Measurements from ENCODE around the gene TSPAN15. TPM values are rescaled to one million over a fixed set of nuclear protein-coding genes. Genes with fewer than 3 reads are reported as not detected.

Gene TSPAN15
- total RNA-seq, 1 experiment from 2014 or later = 8.3 TPM

DNA sequence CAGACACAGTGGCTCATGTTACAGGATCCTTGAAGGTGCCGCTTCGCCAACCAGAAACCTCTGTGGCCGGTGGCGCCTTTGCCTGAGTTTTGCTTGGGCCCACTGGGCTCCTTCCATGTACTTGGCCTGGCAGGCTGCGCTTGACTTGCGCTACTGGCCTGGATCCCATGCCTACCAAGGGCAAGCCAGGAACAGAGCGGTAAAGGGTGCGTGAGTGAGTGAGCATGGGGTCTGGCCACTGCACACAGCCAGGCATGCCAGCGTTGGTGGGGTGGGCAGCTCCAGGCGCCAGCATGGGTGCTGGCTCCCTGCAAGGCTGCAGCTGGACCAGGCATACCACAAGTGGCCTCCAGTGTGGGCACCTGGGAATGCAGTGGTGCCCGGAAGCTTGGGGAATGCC lies 16.3 kb upstream of the TSPAN15 start:
- Mint-ChIP-seq H3K27ac (no peak overlapping the region), H3K4me3 (no peak overlapping the region), H3K27me3 (ENCODE audit: low read depth) (peaks cover 3% of the 10 kb centered on the region; the same call in 1 of the 2 replicates), H3K36me3 (no peaks in the 10 kb centered on the region), H3K4me1 (peaks cover 6% of the 10 kb centered on the region; the same call in 1 of the 2 replicates), H3K9me3 (peaks cover 4% of the 10 kb centered on the region; the same call in 1 of the 2 replicates)
- no peak for DNase-seq (ENCODE audit: low spot score)
- POLR2A ChIA-PET = no interaction called here
- CTCF ChIA-PET = interaction anchor here (0.8 to 1.0 kb wide), 2 partner anchors 15 to 46 kb away, joined by 3 to 4 read pairs; no protein-coding TSS in a partner anchor
- no peak for ATAC-seq
- TF ChIP-seq MXD4 (CRISPR knock-in tag; IDR thresholded peaks at IDR 0.05; ENCODE audit: borderline replicate concordance) (no peak), NR1H2 (CRISPR knock-in tag; IDR thresholded peaks at IDR 0.05) (no peak), ZNF263 (CRISPR knock-in tag; IDR thresholded peaks at IDR 0.05; ENCODE audit: low read depth) (no peak), IRF2 (CRISPR knock-in tag; IDR thresholded peaks at IDR 0.05; ENCODE audit: borderline replicate concordance, low read depth) (no peak), PRRX2 (CRISPR knock-in tag; IDR thresholded peaks at IDR 0.05) (no peak), SMAD4 (CRISPR knock-in tag; IDR thresholded peaks at IDR 0.05) (no peak)
- TF ChIP-seq, protein P1, sequence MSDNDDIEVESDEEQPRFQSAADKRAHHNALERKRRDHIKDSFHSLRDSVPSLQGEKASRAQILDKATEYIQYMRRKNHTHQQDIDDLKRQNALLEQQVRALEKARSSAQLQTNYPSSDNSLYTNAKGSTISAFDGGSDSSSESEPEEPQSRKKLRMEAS (CRISPR knock-in tag; IDR thresholded peaks at IDR 0.05) = no peak

DNA sequence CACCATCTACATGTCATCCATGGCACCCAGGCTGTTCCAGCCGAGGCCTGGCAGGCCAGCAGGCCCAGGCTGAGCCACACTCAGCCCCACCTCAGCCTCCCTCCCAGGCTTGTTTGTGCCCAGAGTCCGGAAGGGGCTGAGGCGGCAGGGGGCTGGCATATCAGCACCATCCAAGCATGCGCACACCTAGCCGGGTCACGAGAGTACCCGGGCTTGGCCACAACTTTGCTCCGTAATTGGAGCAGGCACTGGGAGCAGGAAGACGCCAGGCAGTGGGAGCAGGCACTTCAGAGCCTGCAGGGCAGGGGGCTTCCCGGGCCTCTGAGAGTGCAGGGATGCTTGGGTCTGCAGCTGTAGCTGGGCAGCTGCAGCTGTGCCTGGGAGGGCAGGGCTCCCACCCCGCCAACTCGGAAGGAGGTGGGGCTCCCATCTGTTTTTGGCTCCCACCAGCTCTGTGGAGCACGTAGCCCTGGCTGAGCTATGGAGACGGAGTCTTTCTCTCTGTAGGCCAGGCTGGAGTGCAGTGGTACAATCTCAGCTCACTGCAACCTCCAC lies 15.2 kb upstream of the TSPAN15 start:
- DNase-seq (ENCODE audit: low spot score) (no peak), ATAC-seq (no peak)
- no peak overlapping the region for H3K27ac Mint-ChIP-seq
- CTCF ChIA-PET = interaction anchor here (0.8 to 2.6 kb wide), 3 partner anchors 14 to 45 kb away, joined by 3 to 12 read pairs (median 4); no protein-coding TSS in a partner anchor
- H3K4me3 Mint-ChIP-seq = no peak overlapping the region
- peaks cover 6% of the 10 kb centered on the region; the same call in 1 of the 2 replicates for H3K4me1 Mint-ChIP-seq
- H3K36me3 Mint-ChIP-seq = no peaks in the 10 kb centered on the region
- H3K9me3 Mint-ChIP-seq = peaks cover 4% of the 10 kb centered on the region; the same call in 1 of the 2 replicates
- TF ChIP-seq RORB (CRISPR knock-in tag; IDR thresholded peaks at IDR 0.05) (no peak), ZNF232 (CRISPR knock-in tag; IDR thresholded peaks at IDR 0.05) (no peak), ZNF512 (CRISPR knock-in tag; IDR thresholded peaks at IDR 0.05; ENCODE audit: borderline replicate concordance) (no peak), IRF2 (CRISPR knock-in tag; IDR thresholded peaks at IDR 0.05; ENCODE audit: borderline replicate concordance, low read depth) (no peak), ZNF263 (CRISPR knock-in tag; IDR thresholded peaks at IDR 0.05; ENCODE audit: low read depth) (no peak), NFYB (CRISPR knock-in tag; conservative IDR thresholded peaks at IDR 0.05; ENCODE audit: low read depth) (no peak), GABPB1 (CRISPR knock-in tag; IDR thresholded peaks at IDR 0.05) (no peak), MXD4 (CRISPR knock-in tag; IDR thresholded peaks at IDR 0.05; ENCODE audit: borderline replicate concordance) (no peak), CREM (CRISPR knock-in tag; IDR thresholded peaks at IDR 0.05) (no peak), NR1H2 (CRISPR knock-in tag; IDR thresholded peaks at IDR 0.05) (no peak), ETV6 (CRISPR knock-in tag; IDR thresholded peaks at IDR 0.05) (no peak), RELA (CRISPR knock-in tag; IDR thresholded peaks at IDR 0.05; ENCODE audit: borderline replicate concordance) (no peak), MYBL2 (CRISPR knock-in tag; IDR thresholded peaks at IDR 0.05) (no peak)
- TF ChIP-seq, protein P2, sequence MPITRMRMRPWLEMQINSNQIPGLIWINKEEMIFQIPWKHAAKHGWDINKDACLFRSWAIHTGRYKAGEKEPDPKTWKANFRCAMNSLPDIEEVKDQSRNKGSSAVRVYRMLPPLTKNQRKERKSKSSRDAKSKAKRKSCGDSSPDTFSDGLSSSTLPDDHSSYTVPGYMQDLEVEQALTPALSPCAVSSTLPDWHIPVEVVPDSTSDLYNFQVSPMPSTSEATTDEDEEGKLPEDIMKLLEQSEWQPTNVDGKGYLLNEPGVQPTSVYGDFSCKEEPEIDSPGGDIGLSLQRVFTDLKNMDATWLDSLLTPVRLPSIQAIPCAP (CRISPR knock-in tag; IDR thresholded peaks at IDR 0.05) = no peak
- TF ChIP-seq, protein P3, sequence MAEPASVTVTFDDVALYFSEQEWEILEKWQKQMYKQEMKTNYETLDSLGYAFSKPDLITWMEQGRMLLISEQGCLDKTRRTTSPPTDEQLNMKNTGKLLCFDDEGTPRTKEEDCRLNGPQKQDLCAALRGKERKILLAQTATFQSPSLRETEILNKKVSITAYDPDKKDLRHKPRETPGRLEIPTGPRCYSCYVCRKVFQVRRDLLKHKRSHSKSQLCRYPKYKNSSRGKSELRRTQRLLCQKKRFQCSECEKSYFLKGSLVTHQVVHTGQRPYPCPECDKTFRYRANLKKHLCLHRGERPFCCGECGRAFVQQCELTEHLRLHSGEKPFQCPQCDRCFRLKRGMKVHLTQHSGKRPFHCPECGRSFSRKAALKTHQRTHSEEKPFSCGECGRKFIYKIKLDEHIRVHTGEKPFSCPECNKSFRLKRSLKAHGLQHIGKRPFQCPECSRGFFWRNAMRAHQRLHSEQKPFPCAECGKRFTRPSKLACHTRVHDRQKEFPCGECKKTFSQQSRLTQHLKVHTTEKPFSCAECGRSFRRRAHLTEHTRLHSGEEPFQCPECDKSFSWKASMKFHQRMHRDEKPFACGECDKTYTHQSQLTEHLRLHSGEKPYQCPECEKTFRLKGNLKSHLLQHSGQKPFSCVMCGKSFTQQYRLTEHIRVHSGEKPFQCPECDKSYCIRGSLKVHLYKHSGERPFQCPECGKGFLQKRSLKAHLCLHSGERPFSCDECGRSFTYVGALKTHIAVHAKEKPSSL (CRISPR knock-in tag; conservative IDR thresholded peaks at IDR 0.05) = no peak
- TF ChIP-seq, protein P1 (CRISPR knock-in tag; IDR thresholded peaks at IDR 0.05) = no peak
- TF ChIP-seq, protein P4, sequence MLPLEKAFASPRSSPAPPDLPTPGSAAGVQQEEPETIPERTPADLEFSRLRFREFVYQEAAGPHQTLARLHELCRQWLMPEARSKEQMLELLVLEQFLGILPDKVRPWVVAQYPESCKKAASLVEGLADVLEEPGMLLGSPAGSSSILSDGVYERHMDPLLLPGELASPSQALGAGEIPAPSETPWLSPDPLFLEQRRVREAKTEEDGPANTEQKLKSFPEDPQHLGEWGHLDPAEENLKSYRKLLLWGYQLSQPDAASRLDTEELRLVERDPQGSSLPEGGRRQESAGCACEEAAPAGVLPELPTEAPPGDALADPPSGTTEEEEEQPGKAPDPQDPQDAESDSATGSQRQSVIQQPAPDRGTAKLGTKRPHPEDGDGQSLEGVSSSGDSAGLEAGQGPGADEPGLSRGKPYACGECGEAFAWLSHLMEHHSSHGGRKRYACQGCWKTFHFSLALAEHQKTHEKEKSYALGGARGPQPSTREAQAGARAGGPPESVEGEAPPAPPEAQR (CRISPR knock-in tag; IDR thresholded peaks at IDR 0.05) = no peak
- TF ChIP-seq, protein P5, sequence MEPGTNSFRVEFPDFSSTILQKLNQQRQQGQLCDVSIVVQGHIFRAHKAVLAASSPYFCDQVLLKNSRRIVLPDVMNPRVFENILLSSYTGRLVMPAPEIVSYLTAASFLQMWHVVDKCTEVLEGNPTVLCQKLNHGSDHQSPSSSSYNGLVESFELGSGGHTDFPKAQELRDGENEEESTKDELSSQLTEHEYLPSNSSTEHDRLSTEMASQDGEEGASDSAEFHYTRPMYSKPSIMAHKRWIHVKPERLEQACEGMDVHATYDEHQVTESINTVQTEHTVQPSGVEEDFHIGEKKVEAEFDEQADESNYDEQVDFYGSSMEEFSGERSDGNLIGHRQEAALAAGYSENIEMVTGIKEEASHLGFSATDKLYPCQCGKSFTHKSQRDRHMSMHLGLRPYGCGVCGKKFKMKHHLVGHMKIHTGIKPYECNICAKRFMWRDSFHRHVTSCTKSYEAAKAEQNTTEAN (CRISPR knock-in tag; IDR thresholded peaks at IDR 0.05) = no peak
- TF ChIP-seq, protein P6, sequence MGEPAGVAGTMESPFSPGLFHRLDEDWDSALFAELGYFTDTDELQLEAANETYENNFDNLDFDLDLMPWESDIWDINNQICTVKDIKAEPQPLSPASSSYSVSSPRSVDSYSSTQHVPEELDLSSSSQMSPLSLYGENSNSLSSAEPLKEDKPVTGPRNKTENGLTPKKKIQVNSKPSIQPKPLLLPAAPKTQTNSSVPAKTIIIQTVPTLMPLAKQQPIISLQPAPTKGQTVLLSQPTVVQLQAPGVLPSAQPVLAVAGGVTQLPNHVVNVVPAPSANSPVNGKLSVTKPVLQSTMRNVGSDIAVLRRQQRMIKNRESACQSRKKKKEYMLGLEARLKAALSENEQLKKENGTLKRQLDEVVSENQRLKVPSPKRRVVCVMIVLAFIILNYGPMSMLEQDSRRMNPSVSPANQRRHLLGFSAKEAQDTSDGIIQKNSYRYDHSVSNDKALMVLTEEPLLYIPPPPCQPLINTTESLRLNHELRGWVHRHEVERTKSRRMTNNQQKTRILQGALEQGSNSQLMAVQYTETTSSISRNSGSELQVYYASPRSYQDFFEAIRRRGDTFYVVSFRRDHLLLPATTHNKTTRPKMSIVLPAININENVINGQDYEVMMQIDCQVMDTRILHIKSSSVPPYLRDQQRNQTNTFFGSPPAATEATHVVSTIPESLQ (CRISPR knock-in tag; IDR thresholded peaks at IDR 0.05) = no peak
- H3K27me3 Mint-ChIP-seq (ENCODE audit: low read depth) = peaks cover 3% of the 10 kb centered on the region; the same call in 1 of the 2 replicates
- POLR2A ChIA-PET = no interaction called here

All from WTC11 (cell line).